ENCODE data around the gene RAB44.

RAB44 gene

GRCh38 chr6:36663504-36664446 lies 33.9 kb upstream of the RAB44 start:
- TF ChIP-seq CTCF (conservative IDR thresholded peaks at IDR 0.05; ENCODE audit: low read depth, low read length), result no peak
- DNase-seq (ENCODE audit: low read depth), result no peak
- no peak overlapping the region for H3K4me3 ChIP-seq (ENCODE audit: low read length)

- no peak for DNase-seq (ENCODE audit: low read depth)
- no peak overlapping the region for H3K4me3 ChIP-seq (ENCODE audit: low read length)
- TF ChIP-seq CTCF (conservative IDR thresholded peaks at IDR 0.05; ENCODE audit: low read depth, low read length), result no peak
Measured at GRCh38 chr6:36665180-36665579, 32.4 kb upstream of the RAB44 start.

GRCh38 chr6:36666287-36666686 lies 31.3 kb upstream of the RAB44 start:
- TF ChIP-seq CTCF (conservative IDR thresholded peaks at IDR 0.05; ENCODE audit: low read depth, low read length), result no peak
- H3K4me3 ChIP-seq (ENCODE audit: low read length), result no peak overlapping the region
- DNase-seq (ENCODE audit: low read depth), result no peak

- H3K4me3 ChIP-seq (ENCODE audit: low read length), result no peak overlapping the region
- peak; percentile 76 for DNase-seq (ENCODE audit: low read depth)
- TF ChIP-seq CTCF (conservative IDR thresholded peaks at IDR 0.05; ENCODE audit: low read depth, low read length), result no peak
Measured at GRCh38 chr6:36666826-36667591, 30.6 kb upstream of the RAB44 start.

- no peak overlapping the region for H3K4me3 ChIP-seq (ENCODE audit: low read length)
- TF ChIP-seq CTCF (conservative IDR thresholded peaks at IDR 0.05; ENCODE audit: low read depth, low read length), result no peak
- no peak for DNase-seq (ENCODE audit: low read depth)
Measured at GRCh38 chr6:36668591-36668990, 29.0 kb upstream of the RAB44 start.

- no peak for DNase-seq (ENCODE audit: low read depth)
- no peak overlapping the region for H3K4me3 ChIP-seq (ENCODE audit: low read length)
- TF ChIP-seq CTCF (conservative IDR thresholded peaks at IDR 0.05; ENCODE audit: low read depth, low read length), result no peak
Measured at GRCh38 chr6:36669002-36669401, 28.6 kb upstream of the RAB44 start.
